Stromal cell of bone marrow (primary cell): Measurements from ENCODE around the gene CYB5A.

Experiments used
- DNase-seq: peaks from one replicate; pipeline ENCODE4 v3.0.0-alpha.2; 2012; ENCODE audit warnings: low read depth

CYB5A gene

GRCh38 chr18:74276609-74277008, 15.2 kb downstream of the CYB5A start:
- no peak for DNase-seq

GRCh38 chr18:74275736-74276135, 16.0 kb downstream of the CYB5A start:
- no peak for DNase-seq

GRCh38 chr18:74274700-74275099, 17.1 kb downstream of the CYB5A start:
- DNase-seq = no peak

- no peak for DNase-seq
These were observed 18.4 kb downstream of the CYB5A start for GRCh38 chr18:74273394-74273793.

GRCh38 chr18:74271635-74272034, 20.1 kb downstream of the CYB5A start:
- DNase-seq = peak; percentile 9

GRCh38 chr18:74268933-74269620, 22.7 kb downstream of the CYB5A start:
- DNase-seq = no peak

GRCh38 chr18:74268175-74268574, 23.6 kb downstream of the CYB5A start:
- DNase-seq = no peak

- DNase-seq = no peak
These were observed 25.6 kb downstream of the CYB5A start for GRCh38 chr18:74266161-74266560.

GRCh38 chr18:74265546-74266098, 26.1 kb downstream of the CYB5A start:
- DNase-seq = no peak

- no peak for DNase-seq
These were observed 27.3 kb downstream of the CYB5A start for GRCh38 chr18:74264303-74265020.

GRCh38 chr18:74261053-74261713, 30.6 kb downstream of the CYB5A start:
- DNase-seq = no peak

GRCh38 chr18:74259347-74259746, 32.4 kb downstream of the CYB5A start:
- DNase-seq = no peak

GRCh38 chr18:74257083-74257482, 34.7 kb downstream of the CYB5A start:
- DNase-seq = no peak

GRCh38 chr18:74256190-74256589, 35.6 kb downstream of the CYB5A start:
- no peak for DNase-seq

GRCh38 chr18:74255131-74255616, 36.6 kb downstream of the CYB5A start:
- no peak for DNase-seq

GRCh38 chr18:74252039-74252395, 39.7 kb downstream of the CYB5A start:
- no peak for DNase-seq

- DNase-seq = no peak
These were observed 40.3 kb downstream of the CYB5A start for GRCh38 chr18:74251297-74252038.

- no peak for DNase-seq
These were observed 41.6 kb downstream of the CYB5A start for GRCh38 chr18:74250131-74250530.

- no peak for DNase-seq
These were observed 42.4 kb downstream of the CYB5A start for GRCh38 chr18:74249181-74249968.

GRCh38 chr18:74248595-74248994, 43.2 kb downstream of the CYB5A start:
- DNase-seq = no peak

GRCh38 chr18:74248189-74248588, 43.6 kb downstream of the CYB5A start:
- DNase-seq = no peak
